ENCODE measurements around the gene HS3ST3B1.

- TF ChIP-seq SMC3 (IDR thresholded peaks at IDR 0.05; ENCODE audit: low read depth, low read length) (no peak), CTCF (conservative IDR thresholded peaks at IDR 0.05; ENCODE audit: low read depth, low read length) (no peak), RAD21 (IDR thresholded peaks at IDR 0.05; ENCODE audit: low read length) (no peak), NFE2L2 (IDR thresholded peaks at IDR 0.05; ENCODE audit: low read depth, low read length) (no peak), POLR2A (IDR thresholded peaks at IDR 0.05; ENCODE audit: low read depth, low read length) (no peak), MAFK (IDR thresholded peaks at IDR 0.05; ENCODE audit: low read depth, low read length) (peak; percentile 87), RCOR1 (IDR thresholded peaks at IDR 0.05; ENCODE audit: insufficient replicate concordance, low read length) (no peak), MAZ (IDR thresholded peaks at IDR 0.05; ENCODE audit: borderline replicate concordance, low read depth, low read length) (no peak), MXI1 (IDR thresholded peaks at IDR 0.05; ENCODE audit: borderline replicate concordance, low read depth, low read length) (no peak)
These were observed 6.7 kb downstream of the HS3ST3B1 start for GRCh38 chr17:14307560-14308024.
